ENCODE results near the gene GABRB2.
"Not testable (repeated sequence)": the region's sequence is repeated elsewhere in the genome, so short reads cannot be mapped to it uniquely, and the experiment has no call there.

The GABRB2 gene

GRCh38 chr5:161545344-161546094, 1.0 kb downstream of the GABRB2 start:
- Histone ChIP-seq H3K36me3 (ENCODE audit: insufficient read depth, low read length) (no peaks in the 10 kb centered on the region), H3K4me3 (ENCODE audit: low read length) (peak overlapping the region; percentile 50), H3K4me1 (ENCODE audit: insufficient read depth, low read length) (peaks cover 27% of the 10 kb centered on the region), H3K27me3 (ENCODE audit: insufficient read depth, low read length) (peaks cover 75% of the 10 kb centered on the region), H3K9ac (ENCODE audit: low read depth, low read length) (no peak overlapping the region), H3K27ac (ENCODE audit: low read depth, low read length) (no peak overlapping the region), H3K9me3 (ENCODE audit: insufficient read depth, low read depth, low read length) (no peaks in the 10 kb centered on the region)
- 6% methylated on average over 8 of the region's 8 CpGs for WGBS

DNA sequence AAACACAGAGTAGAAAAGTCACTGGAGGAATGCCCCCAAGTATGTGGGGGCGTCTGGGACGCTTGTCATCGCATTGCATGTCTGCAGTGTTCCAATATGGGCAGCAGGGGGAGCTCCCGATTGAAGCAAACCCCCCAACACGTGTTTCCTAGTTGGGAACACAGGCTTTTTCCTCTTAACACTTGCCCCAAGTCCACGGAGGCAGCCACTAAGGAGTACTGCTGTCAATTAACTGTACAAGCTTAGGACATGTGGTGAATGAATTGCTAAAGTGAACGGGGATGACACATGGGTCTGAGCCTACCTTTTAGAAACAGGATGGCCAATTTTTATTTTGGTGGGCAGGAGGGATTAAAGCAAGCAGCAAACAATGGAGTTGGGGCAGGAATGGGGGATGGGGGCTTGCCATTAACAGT, 2.2 kb downstream of the GABRB2 start:
- Histone ChIP-seq H3K27me3 (ENCODE audit: insufficient read depth, low read length) (peaks cover 65% of the 10 kb centered on the region), H3K4me3 (ENCODE audit: low read length) (no peak overlapping the region), H3K27ac (ENCODE audit: low read depth, low read length) (no peak overlapping the region), H3K36me3 (ENCODE audit: insufficient read depth, low read length) (no peaks in the 10 kb centered on the region), H3K4me1 (ENCODE audit: insufficient read depth, low read length) (peaks cover 27% of the 10 kb centered on the region), H3K9me3 (ENCODE audit: insufficient read depth, low read depth, low read length) (no peaks in the 10 kb centered on the region), H3K9ac (ENCODE audit: low read depth, low read length) (no peak overlapping the region)
- WGBS = 3% methylated on average over 7 of the region's 7 CpGs

DNA sequence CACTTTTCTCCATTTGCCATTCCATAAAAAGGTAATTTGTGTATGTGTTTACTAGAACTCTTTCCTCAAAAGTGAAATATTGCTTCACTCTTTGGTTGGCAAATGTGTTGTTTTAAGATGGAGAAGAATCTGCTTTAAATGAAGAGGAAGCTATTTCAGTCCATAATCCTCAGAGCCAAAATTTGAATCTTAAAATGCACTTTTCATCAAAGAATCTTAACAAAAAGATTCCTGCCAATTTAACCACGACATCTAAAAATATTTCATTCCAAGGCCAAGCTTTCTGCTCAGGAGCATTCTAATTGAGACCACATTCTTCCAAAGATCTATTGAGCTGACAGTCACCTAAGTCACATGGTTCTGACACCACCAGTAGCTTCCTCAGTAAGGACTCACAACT, 7.5 kb downstream of the GABRB2 start:
- 90% methylated on average over 1 of the region's 1 CpG for WGBS
- no peaks in the 10 kb centered on the region for H3K4me1 ChIP-seq (ENCODE audit: insufficient read depth, low read length)

GRCh38 chr5:161535762-161536161, 10.8 kb downstream of the GABRB2 start:
- H3K9me3 ChIP-seq (ENCODE audit: insufficient read depth, low read depth, low read length) = no peaks in the 10 kb centered on the region
- no peaks in the 10 kb centered on the region for H3K27me3 ChIP-seq (ENCODE audit: insufficient read depth, low read length)
- WGBS = 88% methylated on average over 2 of the region's 2 CpGs
- no peak overlapping the region for H3K4me3 ChIP-seq (ENCODE audit: low read length)
- no peaks in the 10 kb centered on the region for H3K36me3 ChIP-seq (ENCODE audit: insufficient read depth, low read length)
- no peaks in the 10 kb centered on the region for H3K4me1 ChIP-seq (ENCODE audit: insufficient read depth, low read length)
- H3K9ac ChIP-seq (ENCODE audit: low read depth, low read length) = no peak overlapping the region
- H3K27ac ChIP-seq (ENCODE audit: low read depth, low read length) = no peak overlapping the region

More for the DNA sequence above, 7.5 kb downstream of the GABRB2 start:
- Histone ChIP-seq H3K27me3 (ENCODE audit: insufficient read depth, low read length) (peaks cover 12% of the 10 kb centered on the region), H3K27ac (ENCODE audit: low read depth, low read length) (no peak overlapping the region), H3K4me3 (ENCODE audit: low read length) (no peak overlapping the region), H3K9me3 (ENCODE audit: insufficient read depth, low read depth, low read length) (no peaks in the 10 kb centered on the region), H3K9ac (ENCODE audit: low read depth, low read length) (no peak overlapping the region), H3K36me3 (ENCODE audit: insufficient read depth, low read length) (no peaks in the 10 kb centered on the region)

- 71% methylated on average over 2 of the region's 2 CpGs for WGBS
- H3K4me3 ChIP-seq (ENCODE audit: low read length) = no peak overlapping the region
- no peak overlapping the region for H3K27ac ChIP-seq (ENCODE audit: low read depth, low read length)
- no peaks in the 10 kb centered on the region for H3K36me3 ChIP-seq (ENCODE audit: insufficient read depth, low read length)
- H3K9me3 ChIP-seq (ENCODE audit: insufficient read depth, low read depth, low read length) = no peaks in the 10 kb centered on the region
- H3K9ac ChIP-seq (ENCODE audit: low read depth, low read length) = no peak overlapping the region
- no peaks in the 10 kb centered on the region for H3K27me3 ChIP-seq (ENCODE audit: insufficient read depth, low read length)
- no peaks in the 10 kb centered on the region for H3K4me1 ChIP-seq (ENCODE audit: insufficient read depth, low read length)
Measured at GRCh38 chr5:161530700-161531099, 15.8 kb downstream of the GABRB2 start.

GRCh38 chr5:161513942-161514341, 32.6 kb downstream of the GABRB2 start:
- WGBS = 100% methylated on average over 1 of the region's 1 CpG
- Histone ChIP-seq H3K4me3 (ENCODE audit: low read length) (no peak overlapping the region), H3K9me3 (ENCODE audit: insufficient read depth, low read depth, low read length) (no peaks in the 10 kb centered on the region), H3K27ac (ENCODE audit: low read depth, low read length) (no peak overlapping the region), H3K9ac (ENCODE audit: low read depth, low read length) (no peak overlapping the region), H3K27me3 (ENCODE audit: insufficient read depth, low read length) (no peaks in the 10 kb centered on the region), H3K36me3 (ENCODE audit: insufficient read depth, low read length) (no peaks in the 10 kb centered on the region), H3K4me1 (ENCODE audit: insufficient read depth, low read length) (no peaks in the 10 kb centered on the region)

- H3K4me3 ChIP-seq (ENCODE audit: low read length) = no peak overlapping the region
- no peak overlapping the region for H3K9ac ChIP-seq (ENCODE audit: low read depth, low read length)
- H3K9me3 ChIP-seq (ENCODE audit: insufficient read depth, low read depth, low read length) = no peaks in the 10 kb centered on the region
- no peaks in the 10 kb centered on the region for H3K4me1 ChIP-seq (ENCODE audit: insufficient read depth, low read length)
- H3K36me3 ChIP-seq (ENCODE audit: insufficient read depth, low read length) = no peaks in the 10 kb centered on the region
- WGBS = 93% methylated on average over 2 of the region's 2 CpGs
- no peaks in the 10 kb centered on the region for H3K27me3 ChIP-seq (ENCODE audit: insufficient read depth, low read length)
- no peak overlapping the region for H3K27ac ChIP-seq (ENCODE audit: low read depth, low read length)
Measured at GRCh38 chr5:161507591-161507990, 38.9 kb downstream of the GABRB2 start.

GRCh38 chr5:161505160-161505559, 41.4 kb downstream of the GABRB2 start:
- not testable (repeated sequence) for H3K9me3 ChIP-seq (ENCODE audit: insufficient read depth, low read depth, low read length); H3K4me1 ChIP-seq (ENCODE audit: insufficient read depth, low read length); H3K36me3 ChIP-seq (ENCODE audit: insufficient read depth, low read length); H3K9ac ChIP-seq (ENCODE audit: low read depth, low read length); H3K4me3 ChIP-seq (ENCODE audit: low read length); H3K27me3 ChIP-seq (ENCODE audit: insufficient read depth, low read length); H3K27ac ChIP-seq (ENCODE audit: low read depth, low read length)
- 96% methylated on average over 10 of the region's 10 CpGs for WGBS

- WGBS = 91% methylated on average over 1 of the region's 1 CpG
Measured at GRCh38 chr5:161498531-161498930, 48.0 kb downstream of the GABRB2 start.

GRCh38 chr5:161483721-161484120, 62.8 kb downstream of the GABRB2 start:
- H3K9me3 ChIP-seq (ENCODE audit: insufficient read depth, low read depth, low read length) = no peaks in the 10 kb centered on the region
- H3K36me3 ChIP-seq (ENCODE audit: insufficient read depth, low read length) = no peaks in the 10 kb centered on the region
- H3K4me1 ChIP-seq (ENCODE audit: insufficient read depth, low read length) = no peaks in the 10 kb centered on the region
- no peak overlapping the region for H3K9ac ChIP-seq (ENCODE audit: low read depth, low read length)
- no peaks in the 10 kb centered on the region for H3K27me3 ChIP-seq (ENCODE audit: insufficient read depth, low read length)
- H3K4me3 ChIP-seq (ENCODE audit: low read length) = no peak overlapping the region
- H3K27ac ChIP-seq (ENCODE audit: low read depth, low read length) = no peak overlapping the region

More at GRCh38 chr5:161498531-161498930, 48.0 kb downstream of the GABRB2 start:
- Histone ChIP-seq H3K4me1 (ENCODE audit: insufficient read depth, low read length) (no peaks in the 10 kb centered on the region), H3K9me3 (ENCODE audit: insufficient read depth, low read depth, low read length) (peaks cover 12% of the 10 kb centered on the region), H3K4me3 (ENCODE audit: low read length) (no peak overlapping the region), H3K27me3 (ENCODE audit: insufficient read depth, low read length) (no peaks in the 10 kb centered on the region), H3K36me3 (ENCODE audit: insufficient read depth, low read length) (no peaks in the 10 kb centered on the region), H3K9ac (ENCODE audit: low read depth, low read length) (no peak overlapping the region), H3K27ac (ENCODE audit: low read depth, low read length) (no peak overlapping the region)

DNA sequence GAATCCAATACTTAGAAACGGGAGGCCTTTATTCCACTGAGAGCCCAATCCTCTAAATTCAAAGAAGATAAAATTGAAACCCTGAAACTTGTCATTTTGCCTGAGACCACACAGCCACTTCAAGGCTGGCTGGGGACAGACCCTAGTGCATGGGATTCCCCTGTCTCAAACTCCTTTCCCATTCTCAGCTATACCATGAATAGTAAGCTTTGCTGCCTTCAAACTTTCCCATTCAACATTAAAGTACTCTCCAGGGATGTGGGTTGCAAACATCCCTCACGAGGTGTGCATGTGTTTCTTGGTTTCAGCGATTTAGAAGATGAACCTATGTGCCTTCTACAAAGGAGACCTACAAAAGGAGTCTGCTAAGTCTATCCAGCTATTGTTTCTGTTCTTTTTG, 64.6 kb downstream of the GABRB2 start:
- H3K9ac ChIP-seq (ENCODE audit: low read depth, low read length) = no peak overlapping the region
- H3K27ac ChIP-seq (ENCODE audit: low read depth, low read length) = no peak overlapping the region
- no peaks in the 10 kb centered on the region for H3K4me1 ChIP-seq (ENCODE audit: insufficient read depth, low read length)
- 92% methylated on average over 3 of the region's 3 CpGs for WGBS
- H3K27me3 ChIP-seq (ENCODE audit: insufficient read depth, low read length) = no peaks in the 10 kb centered on the region
- no peaks in the 10 kb centered on the region for H3K9me3 ChIP-seq (ENCODE audit: insufficient read depth, low read depth, low read length)
- no peak overlapping the region for H3K4me3 ChIP-seq (ENCODE audit: low read length)
- H3K36me3 ChIP-seq (ENCODE audit: insufficient read depth, low read length) = no peaks in the 10 kb centered on the region

Measured in HUES64 (cell line).